T-helper 1 cell treated with Interleukin-12 subunit alpha and Interleukin-12 subunit beta and Interleukin-4 antibody, amounts not matched to agents 30 ng/mL and 1 ng/mL, for 36 hours (primary cell): Measurements from ENCODE around the gene HLA-F. TPM values are rescaled to one million over a fixed set of nuclear protein-coding genes. Genes with fewer than 3 reads are reported as not detected.

Experiments
- intact Hi-C: fragments of 100-400 bp; cut with micrococcal nuclease; formaldehyde crosslinking; loops from one replicate; pipeline ENCODE4 v1.15.1; 2024
- total RNA-seq: library from RNA; stranded (reverse); gene quantifications from 2 replicates; pipeline ENCODE4 v1.2.3, GENCODE V29; 2022

Gene HLA-F
- total RNA-seq, 1 donor from 2014 or later: 550 TPM

- intact Hi-C loops: no loop called here
Measured at GRCh38 chr6:29742127-29742526, 18.9 kb downstream of the HLA-F start.

- intact Hi-C loops: no loop called here
Measured at GRCh38 chr6:29743025-29743424, 19.8 kb downstream of the HLA-F start.

GRCh38 chr6:29743568-29743967 lies 20.3 kb downstream of the HLA-F start:
- intact Hi-C loops: no loop called here

GRCh38 chr6:29744131-29744530 lies 20.9 kb downstream of the HLA-F start:
- intact Hi-C loops: no loop called here

- intact Hi-C loops: loop anchor here (5.0 kb wide), 1 partner anchor 583 kb away; the partner anchor contains the start of gene TRIM39
Measured at GRCh38 chr6:29744621-29745020, 21.4 kb downstream of the HLA-F start.

- intact Hi-C loops: loop anchor here (5.0 kb wide), 1 partner anchor 582 kb away; the partner anchor contains the start of gene TRIM39
Measured at GRCh38 chr6:29745386-29745785, 22.2 kb downstream of the HLA-F start.

- intact Hi-C loops: loop anchor here (5.0 kb wide), 1 partner anchor 581 kb away; the partner anchor contains the start of gene TRIM39
Measured at GRCh38 chr6:29745855-29746449, 22.7 kb downstream of the HLA-F start.

- intact Hi-C loops: loop anchor here (5.0 kb wide), 1 partner anchor 580 kb away; the partner anchor contains the start of gene TRIM39
Measured at GRCh38 chr6:29746846-29747687, 23.8 kb downstream of the HLA-F start.

GRCh38 chr6:29747688-29748250 lies 24.5 kb downstream of the HLA-F start:
- intact Hi-C loops: loop anchor here (2.0 to 5.0 kb wide), 3 partner anchors 179 to 580 kb away; partner anchors contain the start of genes HLA-A and TRIM39

- intact Hi-C loops: loop anchor here (1.0 to 5.0 kb wide), 6 partner anchors 40 to 579 kb away; partner anchors contain the start of genes HLA-A and TRIM39
Measured at GRCh38 chr6:29748391-29749307, 25.4 kb downstream of the HLA-F start.

GRCh38 chr6:29749308-29749662 lies 26.1 kb downstream of the HLA-F start:
- intact Hi-C loops: loop anchor here (1.0 to 5.0 kb wide), 6 partner anchors 41 to 578 kb away; partner anchors contain the start of genes HLA-A and TRIM39

- intact Hi-C loops: loop anchor here (1.0 to 5.0 kb wide), 8 partner anchors 41 to 578 kb away; partner anchors contain the start of genes HLA-A, TRIM26 and TRIM39
Measured at GRCh38 chr6:29749668-29750067, 26.4 kb downstream of the HLA-F start.

GRCh38 chr6:29750709-29751108 lies 27.5 kb downstream of the HLA-F start:
- intact Hi-C loops: loop anchor here (5.0 kb wide), 2 partner anchors 262 to 462 kb away; partner anchors contain the start of gene TRIM26

GRCh38 chr6:29751480-29751879 lies 28.2 kb downstream of the HLA-F start:
- intact Hi-C loops: loop anchor here (5.0 kb wide), 2 partner anchors 261 to 461 kb away; partner anchors contain the start of gene TRIM26

GRCh38 chr6:29752451-29753308 lies 29.4 kb downstream of the HLA-F start:
- intact Hi-C loops: loop anchor here (1.0 to 5.0 kb wide), 11 partner anchors 14 to 460 kb away; partner anchors contain the start of genes PPP1R11 and TRIM26

GRCh38 chr6:29753309-29753644 lies 30.0 kb downstream of the HLA-F start:
- intact Hi-C loops: loop anchor here (1.0 to 5.0 kb wide), 10 partner anchors 15 to 459 kb away; partner anchors contain the start of genes PPP1R11 and TRIM26

GRCh38 chr6:29755295-29755871 lies 32.1 kb downstream of the HLA-F start:
- intact Hi-C loops: no loop called here

- intact Hi-C loops: no loop called here
Measured at GRCh38 chr6:29757282-29757681, 34.0 kb downstream of the HLA-F start.

- intact Hi-C loops: no loop called here
Measured at GRCh38 chr6:29757701-29758293, 34.6 kb downstream of the HLA-F start.
